Endothelial cell (in vitro differentiated cells): Measurements from ENCODE around the gene VSTM4. TPM values are rescaled to one million over a fixed set of nuclear protein-coding genes. Genes with fewer than 3 reads are reported as not detected.

Source experiments
- DNase-seq: peaks from one replicate; pipeline ENCODE4 v3.0.0; 2021; ENCODE audit warnings: low spot score
- H3K27ac Mint-ChIP-seq: one replicate; pipeline ENCODE4 v1.8.0; 2021; ENCODE audit warnings: mixed read lengths, inconsistent platforms; ENCODE audit not compliant: unreplicated experiment
- H3K27me3 Mint-ChIP-seq: one replicate; pipeline ENCODE4 v1.8.0; 2021; ENCODE audit warnings: mild to moderate bottlenecking, moderate library complexity, mixed read lengths, inconsistent platforms; ENCODE audit not compliant: unreplicated experiment
- H3K36me3 Mint-ChIP-seq: one replicate; pipeline ENCODE4 v1.8.0; 2021; ENCODE audit warnings: mild to moderate bottlenecking, low read depth, mixed read lengths, inconsistent platforms; ENCODE audit not compliant: unreplicated experiment
- H3K4me1 Mint-ChIP-seq: one replicate; pipeline ENCODE4 v1.8.0; 2021; ENCODE audit warnings: mild to moderate bottlenecking, mixed read lengths, inconsistent platforms; ENCODE audit not compliant: unreplicated experiment
- H3K4me3 Mint-ChIP-seq: one replicate; pipeline ENCODE4 v1.8.0; 2021; ENCODE audit warnings: mild to moderate bottlenecking, mixed read lengths, inconsistent platforms; ENCODE audit not compliant: unreplicated experiment
- H3K9me3 Mint-ChIP-seq: one replicate; pipeline ENCODE4 v1.8.0; 2021; ENCODE audit warnings: mixed read lengths, inconsistent platforms; ENCODE audit not compliant: unreplicated experiment
- CTCF ChIP-seq: fragments of 200-600 bp; sonication (generic); IDR thresholded peaks from one replicate; pipeline ENCODE4 v1.5.0; 2021; ENCODE audit warnings: antibody characterized with exemption; ENCODE audit not compliant: unreplicated experiment
- total RNA-seq: library from RNA; stranded (reverse); fragmentation: NEBNext Ultra II Directional; extraction: Animal tissue kit (Norgen Biotek cat#: 25700); gene quantifications from one replicate; pipeline ENCODE4 v1.2.1, GENCODE V29; 2021; ENCODE audit not compliant: unreplicated experiment

VSTM4 gene
- total RNA-seq, 1 donor from 2014 or later: 0.38 TPM

GRCh38 chr10:49131507-49132361 is 16.4 kb upstream of the VSTM4 start:
- peaks cover 3% of the 10 kb centered on the region for H3K4me1 Mint-ChIP-seq
- H3K9me3 Mint-ChIP-seq: no peaks in the 10 kb centered on the region
- TF ChIP-seq CTCF: no peak
- H3K36me3 Mint-ChIP-seq: no peaks in the 10 kb centered on the region
- H3K4me3 Mint-ChIP-seq: no peak overlapping the region
- no peak for DNase-seq
- no peak overlapping the region for H3K27ac Mint-ChIP-seq
- H3K27me3 Mint-ChIP-seq: peaks cover 7% of the 10 kb centered on the region

- TF ChIP-seq CTCF: no peak
- Mint-ChIP-seq H3K9me3 (no peaks in the 10 kb centered on the region), H3K36me3 (no peaks in the 10 kb centered on the region), H3K4me1 (peaks cover 2% of the 10 kb centered on the region), H3K27me3 (peaks cover 7% of the 10 kb centered on the region), H3K27ac (no peak overlapping the region), H3K4me3 (no peak overlapping the region)
- no peak for DNase-seq
Observed at GRCh38 chr10:49129376-49129775, 14.1 kb upstream of the VSTM4 start.

GRCh38 chr10:49128854-49129253 is 13.5 kb upstream of the VSTM4 start:
- H3K4me1 Mint-ChIP-seq: no peaks in the 10 kb centered on the region
- H3K36me3 Mint-ChIP-seq: no peaks in the 10 kb centered on the region
- no peaks in the 10 kb centered on the region for H3K9me3 Mint-ChIP-seq
- TF ChIP-seq CTCF: no peak
- no peak overlapping the region for H3K4me3 Mint-ChIP-seq
- peaks cover 7% of the 10 kb centered on the region for H3K27me3 Mint-ChIP-seq
- DNase-seq: no peak
- H3K27ac Mint-ChIP-seq: no peak overlapping the region

GRCh38 chr10:49123981-49124950 is 8.9 kb upstream of the VSTM4 start:
- H3K27ac Mint-ChIP-seq: no peak overlapping the region

More at GRCh38 chr10:49123981-49124950, 8.9 kb upstream of the VSTM4 start:
- no peak overlapping the region for H3K4me3 Mint-ChIP-seq
- DNase-seq: no peak
- no peaks in the 10 kb centered on the region for H3K9me3 Mint-ChIP-seq
- no peak for TF ChIP-seq CTCF
- no peaks in the 10 kb centered on the region for H3K36me3 Mint-ChIP-seq
- H3K27me3 Mint-ChIP-seq: peaks cover 4% of the 10 kb centered on the region
- H3K4me1 Mint-ChIP-seq: no peaks in the 10 kb centered on the region
